ENCODE measurements around the gene TMEM54.

The TMEM54 gene

GRCh38 chr1:32895325-32896215, 5.6 kb downstream of the TMEM54 start:
- DNase-seq (ENCODE audit: extremely low read depth in 1 of 2, low read depth in 1 of 2), result no peak

GRCh38 chr1:32894681-32895080, 6.5 kb downstream of the TMEM54 start:
- DNase-seq (ENCODE audit: extremely low read depth in 1 of 2, low read depth in 1 of 2), result no peak

DNA sequence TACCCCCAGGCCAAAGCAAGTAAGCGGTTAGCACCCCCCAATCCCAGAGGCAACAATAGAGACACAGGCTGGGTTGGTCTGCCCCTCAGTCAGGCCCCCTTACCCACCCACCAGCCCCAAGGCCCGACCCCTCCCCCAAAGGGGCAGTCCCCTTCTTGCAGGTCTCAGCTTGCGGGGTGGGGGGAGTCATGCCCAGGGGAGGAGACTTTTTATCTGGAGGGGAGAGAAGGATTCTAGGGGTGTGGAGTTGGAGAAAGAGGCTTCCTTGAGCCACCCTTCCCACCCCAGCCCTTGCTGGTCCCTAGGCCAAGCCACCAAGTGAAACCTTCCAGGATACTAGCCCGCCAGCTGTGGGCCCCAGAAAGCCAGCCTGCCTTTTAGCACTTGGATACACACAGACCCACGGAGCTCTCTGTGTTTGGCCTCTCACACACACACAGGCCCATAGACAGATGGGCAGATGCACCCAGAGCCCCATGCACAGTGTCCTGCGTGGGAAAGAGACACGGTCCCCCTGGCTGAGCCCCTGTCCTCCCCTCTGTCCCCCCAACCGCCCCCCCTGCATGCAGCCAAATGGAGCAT, 7.1 kb downstream of the TMEM54 start:
- no peak for DNase-seq (ENCODE audit: extremely low read depth in 1 of 2, low read depth in 1 of 2)

DNA sequence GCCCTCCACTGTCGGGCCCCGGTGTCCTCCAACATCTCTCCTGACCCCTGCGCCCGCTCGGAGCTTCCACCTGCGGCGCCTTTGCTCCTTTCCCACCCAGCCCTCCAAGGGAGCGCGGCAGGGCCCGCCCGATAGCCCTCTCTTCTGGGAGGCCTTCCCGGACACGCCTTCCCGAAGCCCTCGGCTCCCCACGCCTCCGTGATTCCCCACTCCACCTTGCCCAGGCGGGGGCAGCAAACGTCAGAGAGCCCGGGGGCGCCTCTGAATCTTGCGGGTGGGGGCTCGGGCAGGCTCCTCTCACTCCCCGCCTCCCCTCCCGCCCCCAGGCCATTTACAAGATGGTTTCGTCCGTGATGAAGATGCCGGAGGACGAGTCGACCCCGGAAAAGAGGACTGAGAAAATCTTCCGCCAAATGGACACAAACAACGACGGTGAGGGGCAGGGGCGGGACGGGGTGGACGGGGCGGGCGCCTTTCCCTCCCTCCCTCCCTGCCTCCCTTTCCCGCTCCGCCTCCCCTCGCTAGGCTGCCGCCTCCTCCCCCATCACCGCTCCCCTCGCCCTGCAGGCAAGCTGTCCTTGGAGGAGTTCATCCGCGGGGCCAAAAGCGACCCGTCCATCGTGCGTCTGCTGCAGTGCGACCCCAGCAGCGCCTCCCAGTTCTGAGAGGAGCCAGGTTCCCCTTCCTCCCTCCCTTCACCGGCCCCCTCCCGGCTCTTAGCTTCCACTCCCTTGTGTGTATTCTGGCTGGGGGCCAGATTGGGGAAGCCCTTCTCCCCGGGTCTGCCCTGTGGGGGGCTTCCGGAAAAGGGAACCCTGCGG, 7.8 kb downstream of the TMEM54 start:
- DNase-seq (ENCODE audit: extremely low read depth in 1 of 2, low read depth in 1 of 2), result no peak

GRCh38 chr1:32892368-32893197, 8.6 kb downstream of the TMEM54 start:
- DNase-seq (ENCODE audit: extremely low read depth in 1 of 2, low read depth in 1 of 2), result peak in 1 of 2 donors; percentile 40

DNA sequence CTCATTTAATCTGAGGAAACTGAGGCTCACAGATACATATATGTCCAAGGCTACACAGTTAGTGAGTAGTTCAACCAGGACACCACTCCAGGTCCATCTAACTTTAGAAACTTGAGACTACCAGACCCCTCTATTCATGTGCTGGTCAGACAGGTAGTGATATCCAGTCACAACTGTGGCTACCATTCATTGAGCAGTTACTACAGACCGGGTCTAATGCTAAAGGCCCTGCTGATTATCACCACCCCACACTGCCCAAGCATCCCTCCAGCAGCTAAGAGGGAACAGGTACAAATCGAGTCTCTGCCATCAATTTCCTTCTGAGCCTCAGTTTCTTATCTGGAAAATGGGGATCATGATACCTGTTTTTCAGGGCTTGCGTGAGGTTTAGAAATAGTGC, 9.6 kb downstream of the TMEM54 start:
- no peak for DNase-seq (ENCODE audit: extremely low read depth in 1 of 2, low read depth in 1 of 2)

- no peak for DNase-seq (ENCODE audit: extremely low read depth in 1 of 2, low read depth in 1 of 2)
Observed at GRCh38 chr1:32891241-32891570, 10.0 kb downstream of the TMEM54 start.

GRCh38 chr1:32890516-32891240, 10.5 kb downstream of the TMEM54 start:
- no peak for DNase-seq (ENCODE audit: extremely low read depth in 1 of 2, low read depth in 1 of 2)

DNA sequence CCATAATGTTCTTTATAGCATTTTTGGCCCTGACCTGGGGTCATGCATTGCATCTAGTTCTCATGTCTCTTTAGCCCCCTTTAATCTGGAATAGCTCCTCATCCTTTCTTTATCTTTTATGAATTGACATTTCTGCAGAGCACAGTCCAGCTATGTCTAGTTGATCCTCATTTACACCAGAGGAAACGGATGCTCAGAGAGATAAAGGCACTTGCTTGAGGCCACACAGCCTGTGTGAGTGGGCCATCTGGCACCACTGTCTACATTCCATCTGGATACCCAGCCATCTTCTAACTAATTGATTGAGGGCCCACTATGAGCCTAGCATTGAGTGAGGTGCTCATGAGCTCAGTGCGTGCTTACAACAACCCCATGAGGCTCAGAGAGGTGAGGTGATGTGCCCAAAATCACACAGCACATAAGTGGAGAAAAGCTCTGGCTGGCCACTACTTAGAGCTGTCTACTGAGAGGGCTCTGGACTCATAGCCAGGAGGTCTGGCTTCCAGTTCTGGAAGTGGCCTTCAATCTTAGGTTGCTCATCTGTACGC, 11.4 kb downstream of the TMEM54 start:
- DNase-seq (ENCODE audit: extremely low read depth in 1 of 2, low read depth in 1 of 2), result no peak

GRCh38 chr1:32888677-32889420, 12.3 kb downstream of the TMEM54 start:
- DNase-seq (ENCODE audit: extremely low read depth in 1 of 2, low read depth in 1 of 2), result no peak

GRCh38 chr1:32888134-32888533, 13.1 kb downstream of the TMEM54 start:
- no peak for DNase-seq (ENCODE audit: extremely low read depth in 1 of 2, low read depth in 1 of 2)

DNA sequence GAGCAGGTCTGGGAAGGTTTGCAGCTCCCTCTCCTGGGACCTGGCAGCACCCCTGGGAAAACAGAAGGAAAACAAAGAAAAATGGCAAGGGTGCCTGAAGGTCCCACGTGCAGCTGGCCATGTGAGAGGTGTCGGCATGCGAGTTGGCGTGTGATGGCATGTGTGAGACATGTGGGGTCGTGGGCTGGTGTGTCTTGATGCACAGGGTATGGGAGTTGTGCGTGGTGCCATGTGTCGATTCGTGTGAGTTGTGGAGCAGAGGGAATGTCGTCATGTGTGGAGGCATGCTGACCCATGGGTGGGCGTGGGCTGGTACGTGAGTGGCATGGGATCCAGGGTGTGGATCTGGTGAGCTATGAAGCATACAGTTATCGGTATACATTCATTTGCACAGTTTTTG, 13.6 kb downstream of the TMEM54 start:
- DNase-seq (ENCODE audit: extremely low read depth in 1 of 2, low read depth in 1 of 2), result no peak

GRCh38 chr1:32886828-32887414, 14.3 kb downstream of the TMEM54 start:
- DNase-seq (ENCODE audit: extremely low read depth in 1 of 2, low read depth in 1 of 2), result no peak

DNA sequence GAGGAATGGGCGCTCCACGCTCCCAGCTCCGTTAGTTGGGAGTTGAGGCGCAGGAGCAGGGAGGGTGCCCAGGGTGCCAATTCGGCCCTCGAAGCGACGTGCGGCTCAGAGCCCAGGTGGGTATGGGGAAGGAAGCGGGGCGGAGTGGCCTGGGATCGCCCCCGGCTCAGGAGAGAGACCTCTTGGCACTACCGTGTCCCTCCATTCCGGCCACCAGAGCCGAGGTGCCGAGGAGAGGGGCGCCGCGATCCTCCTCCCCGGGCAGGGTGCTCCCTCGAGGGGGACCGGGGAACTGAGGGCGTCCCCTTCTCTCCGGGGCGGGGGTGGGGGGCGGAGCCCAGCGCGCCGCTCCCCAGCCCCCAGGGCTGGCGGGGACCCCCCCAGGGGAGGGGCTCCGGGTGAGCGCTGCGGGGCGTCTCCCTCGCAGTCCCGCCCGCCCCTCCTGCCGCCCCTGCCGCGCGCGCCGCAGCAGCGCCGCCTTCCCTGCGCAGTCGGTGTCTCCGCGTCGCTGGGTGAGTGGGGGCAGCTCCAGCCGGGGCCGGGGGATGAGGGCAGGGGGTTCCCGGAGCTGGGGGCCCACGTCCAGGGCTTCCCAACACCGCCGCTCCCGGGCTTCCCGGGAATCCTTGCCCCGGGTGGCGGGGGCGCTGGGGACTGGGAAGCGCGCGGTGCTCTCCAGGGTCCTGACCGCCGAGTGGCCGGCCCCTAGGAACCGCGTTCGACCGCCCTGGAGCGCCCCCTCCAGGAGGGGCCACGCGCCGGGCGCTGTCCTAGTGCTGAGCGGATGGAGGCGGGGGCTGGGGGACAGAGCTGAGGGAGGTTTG, 15.0 kb downstream of the TMEM54 start, which contains the start of gene HPCA:
HPCA (plus strand) TSS at position 488 of the 824 bp plus-strand sequence. CDS start 2,408 bp downstream, outside the sequence.
- DNase-seq (ENCODE audit: extremely low read depth in 1 of 2, low read depth in 1 of 2), result no peak

- no peak for DNase-seq (ENCODE audit: extremely low read depth in 1 of 2, low read depth in 1 of 2)
Observed at GRCh38 chr1:32885676-32886003, 15.5 kb downstream of the TMEM54 start.

DNA sequence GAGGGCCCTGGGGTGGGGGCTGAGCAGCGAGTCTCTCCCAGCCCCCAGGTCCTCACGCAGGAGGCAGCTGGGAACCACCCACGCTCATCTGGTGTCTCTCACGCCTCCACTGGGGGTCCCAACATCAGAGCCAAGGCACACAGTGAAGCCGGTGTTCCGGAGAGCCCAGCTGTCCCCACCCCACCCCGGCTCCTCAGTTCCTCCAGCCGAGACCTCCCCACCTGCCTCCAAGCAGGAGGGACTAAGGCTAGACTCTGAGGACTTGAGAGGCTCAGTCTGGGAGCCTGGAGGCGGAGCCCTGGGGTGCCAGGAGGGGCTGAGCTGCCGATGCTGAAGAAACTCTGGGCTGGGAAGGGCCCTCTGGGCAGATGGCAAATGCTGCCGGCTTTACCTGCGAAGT, 16.5 kb downstream of the TMEM54 start:
- no peak for DNase-seq (ENCODE audit: extremely low read depth in 1 of 2, low read depth in 1 of 2)

GRCh38 chr1:32884032-32884372, 17.2 kb downstream of the TMEM54 start:
- DNase-seq (ENCODE audit: extremely low read depth in 1 of 2, low read depth in 1 of 2), result no peak

Data from stimulated activated CD8-positive, alpha-beta memory T cell treated with anti-CD3 and anti-CD28 coated beads, Interleukin-7, amount 100 ng/mL, for 48 hours (primary cell).